OCI-LY3 (cell line): ENCODE measurements around the gene RAB11FIP5.

Source experiments
- H2AFZ ChIP-seq: fragments of 200-600, 300-600 bp; shearing (Covaris generic); 2 replicates; pipeline ENCODE4 v1.6.0; 2014; ENCODE audit warnings: antibody characterized with exemption, low read depth, low read length
- H3K27ac ChIP-seq: fragments of 200-600, 300-600 bp; sonication (generic); 2 replicates; pipeline ENCODE4 v1.5.1; 2014; ENCODE audit warnings: mild to moderate bottlenecking, low read length, moderate library complexity, mixed read lengths
- H3K27me3 ChIP-seq: fragments of 200-600, 300-600 bp; sonication (generic); 2 replicates; pipeline ENCODE4 v1.6.1; 2014; ENCODE audit warnings: low read depth, low read length, mixed read lengths
- H3K36me3 ChIP-seq: fragments of 200-600, 300-600 bp; sonication (generic); replicated peaks from 2 replicates; pipeline ENCODE3; 2014; ENCODE audit warnings: low read depth, low read length, mixed read lengths
- H3K4me1 ChIP-seq: fragments of 300-600, 200-600 bp; sonication (generic); 2 replicates; pipeline ENCODE4 v1.6.1; 2014; ENCODE audit warnings: low read length, mixed read lengths
- H3K4me2 ChIP-seq: fragments of 200-600, 300-600 bp; sonication (generic); 2 replicates; pipeline ENCODE4 v1.6.1; 2014; ENCODE audit warnings: low read length, mixed read lengths
- H3K4me3 ChIP-seq: fragments of 300-600, 200-600 bp; sonication (generic); 2 replicates; pipeline ENCODE4 v1.5.1; 2014; ENCODE audit warnings: antibody characterized with exemption, mild to moderate bottlenecking, low read length, moderate library complexity
- H3K79me2 ChIP-seq: fragments of 300-600, 200-600 bp; shearing (Covaris generic); 2 replicates; pipeline ENCODE4 v1.6.1; 2014; ENCODE audit warnings: mild to moderate bottlenecking, low read length, mixed read lengths
- H3K9ac ChIP-seq: fragments of 300-600, 200-600 bp; shearing (Covaris generic); 2 replicates; pipeline ENCODE4 v1.6.0; 2014; ENCODE audit warnings: mild to moderate bottlenecking, low read length, moderate library complexity
- H3K9me3 ChIP-seq: fragments of 200-600, 300-600 bp; shearing (Covaris generic); 2 replicates; pipeline ENCODE4 v1.6.1; 2014; ENCODE audit warnings: low read length, mixed read lengths; ENCODE audit not compliant: insufficient read depth
- H4K20me1 ChIP-seq: fragments of 200-600, 300-600 bp; sonication (generic); 2 replicates; pipeline ENCODE4 v1.6.1; 2016; ENCODE audit warnings: low read length, mixed read lengths; ENCODE audit not compliant: insufficient read depth
- CTCF ChIP-seq: fragments of 200-600, 300-600 bp; sonication (generic); IDR thresholded peaks from 2 replicates; pipeline ENCODE4 v1.5.1; 2014; ENCODE audit warnings: antibody characterized with exemption, low read length, low read depth
- EZH2phosphoT487 ChIP-seq: fragments of 200-600 bp; shearing (Covaris generic); IDR thresholded peaks from 2 replicates; pipeline ENCODE4 v1.6.1; 2018; ENCODE audit warnings: antibody characterized with exemption, mixed run types, low read depth

RAB11FIP5 gene

DNA sequence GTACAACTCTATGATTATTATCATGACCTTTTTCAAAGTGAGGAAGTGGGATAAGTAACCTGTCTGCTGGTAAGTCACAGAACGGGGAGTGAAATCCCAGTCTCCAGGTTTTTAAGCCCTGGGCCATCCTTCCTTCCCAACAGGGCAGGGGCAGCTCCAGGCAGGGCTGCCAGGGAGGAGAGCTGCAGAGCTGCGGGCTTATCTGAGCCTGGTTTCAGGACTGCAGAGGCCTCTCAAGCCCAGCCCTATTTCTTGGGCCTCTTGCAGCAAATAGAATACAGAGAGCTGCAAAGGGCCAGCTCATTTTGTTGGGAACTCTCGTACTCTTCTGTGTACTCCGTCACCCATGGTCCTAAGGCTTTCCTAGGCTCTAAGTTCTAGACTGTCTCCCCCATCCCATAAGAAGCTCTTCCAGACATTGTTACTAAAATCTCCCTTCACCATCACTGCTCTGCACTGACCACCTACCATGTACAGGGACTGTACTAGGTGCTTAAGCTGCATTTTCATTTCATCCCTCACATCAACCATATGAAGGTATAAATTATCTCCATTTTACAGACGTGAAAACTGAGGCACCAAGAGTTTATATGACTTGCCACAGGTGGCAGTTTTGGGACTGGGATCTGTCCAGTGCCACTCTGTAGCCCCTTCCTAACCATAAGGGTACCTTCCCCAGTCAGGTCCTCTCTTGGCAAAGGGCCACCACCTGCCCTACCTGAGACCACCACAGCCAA is 3.1 kb downstream of the RAB11FIP5 start:
- Histone ChIP-seq H3K9me3 (no peaks in the 10 kb centered on the region), H2AFZ (no peak overlapping the region), H3K9ac (no peak overlapping the region), H3K27me3 (no peaks in the 10 kb centered on the region), H3K4me2 (no peak overlapping the region), H3K27ac (no peak overlapping the region), H3K79me2 (no peaks in the 10 kb centered on the region), H3K36me3 (no peaks in the 10 kb centered on the region), H3K4me1 (no peaks in the 10 kb centered on the region), H4K20me1 (no peaks in the 10 kb centered on the region), H3K4me3 (no peak overlapping the region)
- TF ChIP-seq EZH2phosphoT487 (no peak), CTCF (no peak)

DNA sequence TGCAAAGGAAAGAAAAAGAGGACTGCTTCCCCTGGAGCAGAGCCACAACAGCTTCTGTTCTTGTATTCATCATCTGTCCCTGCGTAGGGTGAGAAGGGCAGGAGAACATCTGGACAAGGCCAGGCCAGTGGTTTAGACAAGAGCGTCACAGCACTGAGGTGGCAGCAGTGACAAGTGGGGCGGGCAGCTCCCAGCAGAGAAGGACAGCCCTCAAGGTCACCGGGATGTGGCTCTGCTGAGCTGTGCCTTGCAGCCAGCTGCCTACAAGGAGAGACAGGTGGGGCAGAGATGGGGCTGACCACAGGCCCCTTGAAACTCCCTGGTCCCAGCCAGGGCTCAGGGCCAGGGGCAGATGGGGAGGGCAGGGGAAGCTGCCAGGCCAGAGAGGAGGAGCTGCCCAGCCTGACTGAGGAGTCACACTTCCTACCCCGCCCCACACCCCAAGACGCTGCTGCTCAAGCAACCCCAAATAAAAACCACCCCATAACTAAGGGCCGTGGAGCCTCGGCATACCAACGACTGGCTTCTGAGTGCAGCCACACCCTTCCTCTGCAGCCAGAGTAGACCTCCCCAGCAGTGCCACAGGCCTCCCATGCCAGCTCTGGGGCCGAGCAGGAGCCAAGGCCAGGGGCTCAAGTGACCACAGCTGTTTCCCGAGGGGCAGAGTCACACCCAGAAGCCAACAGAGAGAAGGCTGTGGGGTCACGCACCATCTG is 5.4 kb downstream of the RAB11FIP5 start:
- Histone ChIP-seq H3K9me3 (no peaks in the 10 kb centered on the region), H2AFZ (no peak overlapping the region), H3K36me3 (no peaks in the 10 kb centered on the region), H3K4me1 (no peaks in the 10 kb centered on the region), H3K79me2 (no peaks in the 10 kb centered on the region), H3K27ac (no peak overlapping the region), H3K27me3 (no peaks in the 10 kb centered on the region), H3K4me3 (no peak overlapping the region), H3K9ac (no peak overlapping the region), H3K4me2 (no peak overlapping the region), H4K20me1 (no peaks in the 10 kb centered on the region)
- TF ChIP-seq CTCF (no peak), EZH2phosphoT487 (no peak)

DNA sequence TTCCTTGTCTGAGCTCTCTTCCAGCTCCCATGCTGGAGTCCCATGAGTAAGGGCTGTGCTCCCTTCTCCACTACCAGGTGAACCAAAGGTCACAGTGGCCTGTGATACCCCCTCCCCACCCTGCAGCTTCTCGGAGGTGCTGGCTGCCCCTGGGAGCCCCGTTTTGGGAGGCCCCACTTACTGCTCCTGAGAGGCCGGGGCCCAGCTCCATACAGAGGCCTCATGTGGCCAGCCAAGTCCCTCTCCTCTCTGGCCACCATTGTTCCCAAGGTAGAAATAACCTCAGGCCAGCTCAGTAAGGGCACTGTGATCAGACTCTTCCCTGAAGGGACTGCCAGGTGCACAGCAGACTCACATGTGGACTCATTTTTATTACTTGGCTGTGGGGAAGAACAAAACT is 6.0 kb downstream of the RAB11FIP5 start:
- TF ChIP-seq EZH2phosphoT487 (no peak), CTCF (no peak)
- no peaks in the 10 kb centered on the region for H3K79me2 ChIP-seq
- H3K9me3 ChIP-seq = no peaks in the 10 kb centered on the region
- no peaks in the 10 kb centered on the region for H3K4me1 ChIP-seq
- H3K4me3 ChIP-seq = no peak overlapping the region
- H3K27ac ChIP-seq = no peak overlapping the region
- H3K27me3 ChIP-seq = no peaks in the 10 kb centered on the region
- H2AFZ ChIP-seq = no peak overlapping the region
- no peak overlapping the region for H3K4me2 ChIP-seq
- H3K9ac ChIP-seq = no peak overlapping the region
- H3K36me3 ChIP-seq = no peaks in the 10 kb centered on the region
- no peaks in the 10 kb centered on the region for H4K20me1 ChIP-seq

- Histone ChIP-seq H4K20me1 (no peaks in the 10 kb centered on the region), H3K4me1 (no peaks in the 10 kb centered on the region), H3K9me3 (no peaks in the 10 kb centered on the region), H3K9ac (no peak overlapping the region), H3K4me3 (no peak overlapping the region), H3K79me2 (no peaks in the 10 kb centered on the region), H2AFZ (no peak overlapping the region), H3K27ac (no peak overlapping the region), H3K36me3 (no peaks in the 10 kb centered on the region), H3K4me2 (no peak overlapping the region), H3K27me3 (no peaks in the 10 kb centered on the region)
- no peak for TF ChIP-seq EZH2phosphoT487
- TF ChIP-seq CTCF = no peak
These were observed 7.2 kb downstream of the RAB11FIP5 start for GRCh38 chr2:73105511-73105971.
